SU-DHL-6 (cell line): ENCODE measurements around the gene ANKRD22.

Experiments used
- CTCF ChIP-seq: fragments of 200-600 bp; sonication (generic); IDR thresholded peaks from one replicate; pipeline ENCODE4 v1.5.1; 2017; ENCODE audit warnings: antibody characterized with exemption, mild to moderate bottlenecking, low read length, moderate library complexity; ENCODE audit not compliant: insufficient read depth, poor library complexity, severe bottlenecking
- EZH2phosphoT487 ChIP-seq: fragments of 200-600 bp; sonication (generic), shearing (Covaris generic); conservative IDR thresholded peaks from 2 replicates; pipeline ENCODE4 v1.6.1; 2018; ENCODE audit warnings: mild to moderate bottlenecking, antibody characterized with exemption, low read length, moderate library complexity, mixed read lengths

- no peak for TF ChIP-seq CTCF
- TF ChIP-seq EZH2phosphoT487, result no peak
Observed at GRCh38 chr10:88805924-88806323, 45.7 kb downstream of the ANKRD22 start.
